Fibroblast of lung (primary cell): Measurements from ENCODE around the gene STBD1. TPM values are rescaled to one million over a fixed set of nuclear protein-coding genes. Genes with fewer than 3 reads are reported as not detected.
"Not testable (repeated sequence)": the region's sequence is repeated elsewhere in the genome, so short reads cannot be mapped to it uniquely, and the experiment has no call there.

ENCODE experiments used
- DNase-seq, 2 donors: peaks; one replicate each; pipeline versions ENCODE4 v3.0.0 to v3.0.0-alpha.2; 2010; ENCODE audit warnings: low read depth in 2 of 2
- H2AFZ ChIP-seq: 2 replicates; pipeline ENCODE4 v1.5.1; 2012; ENCODE audit warnings: low read length, control low read depth, inconsistent platforms
- H3K27ac ChIP-seq: 2 replicates; pipeline ENCODE4 v1.5.1; 2011; ENCODE audit warnings: low read length, control low read depth; ENCODE audit not compliant: insufficient read depth
- H3K27me3 ChIP-seq: 2 replicates; pipeline ENCODE4 v1.5.1; 2011; ENCODE audit warnings: mild to moderate bottlenecking, low read length; ENCODE audit not compliant: control insufficient read depth, insufficient read depth
- H3K36me3 ChIP-seq: 2 replicates; pipeline ENCODE4 v1.5.1; 2011; ENCODE audit warnings: low read length; ENCODE audit not compliant: control insufficient read depth, insufficient read depth
- H3K4me1 ChIP-seq: 2 replicates; pipeline ENCODE4 v1.5.1; 2011; ENCODE audit warnings: low read length; ENCODE audit not compliant: control insufficient read depth, insufficient read depth; ENCODE audit errors: extremely low read depth
- H3K4me2 ChIP-seq: 2 replicates; pipeline ENCODE4 v1.5.1; 2011; ENCODE audit warnings: low read length, control low read depth; ENCODE audit not compliant: insufficient read depth; ENCODE audit errors: extremely low read depth
- H3K4me3 ChIP-seq, 4 experiments: fragments of 200-600 bp in 1 of 4; sonication (generic) in 1 of 4; replicated peaks in 1 of 4; 2 replicates each; pipeline ENCODE4 v1.5.1; 2011 to 2016; ENCODE audit warnings: low read length in 4 of 4, low read depth in 3 of 4, mild to moderate bottlenecking in 3 of 4, control low read depth in 2 of 4, inconsistent platforms in 1 of 4, mixed read lengths in 1 of 4; ENCODE audit not compliant: insufficient read depth in 1 of 4; ENCODE audit errors: control extremely low read depth in 1 of 4
- H3K79me2 ChIP-seq: 2 replicates; pipeline ENCODE4 v1.5.1; 2012; ENCODE audit warnings: mild to moderate bottlenecking, low read length, inconsistent platforms; ENCODE audit not compliant: control insufficient read depth, insufficient read depth
- H3K9ac ChIP-seq: 2 replicates; pipeline ENCODE4 v1.5.1; 2011; ENCODE audit warnings: mild to moderate bottlenecking, low read length, control low read depth; ENCODE audit not compliant: insufficient read depth
- H3K9me3 ChIP-seq: 2 replicates; pipeline ENCODE4 v1.5.1; 2012; ENCODE audit warnings: low read depth, low read length; ENCODE audit not compliant: control insufficient read depth, insufficient read depth
- H4K20me1 ChIP-seq: 2 replicates; pipeline ENCODE4 v1.5.1; 2011; ENCODE audit warnings: low read length; ENCODE audit not compliant: control insufficient read depth, insufficient read depth; ENCODE audit errors: extremely low read depth
- EZH2 ChIP-seq: IDR thresholded peaks from 2 replicates; pipeline ENCODE4 v1.5.1; 2012; ENCODE audit warnings: low read length, control low read depth, mild to moderate bottlenecking; ENCODE audit errors: missing control alignments
- polyA plus RNA-seq, 2 donors: library from polyadenylated mRNA; depleted of rRNA in 1 of 2; stranded (reverse) in 1 of 2; unstranded in 1 of 2; fragments of >200 nt; gene quantifications; 2 replicates each; pipeline ENCODE4 v1.2.1, GENCODE V29; 2011 to 2012; ENCODE audit warnings: missing spikeins in 1 of 2
- total RNA-seq: library from RNA; depleted of rRNA; stranded (reverse); fragments of >200 nt; gene quantifications from 2 replicates; pipeline ENCODE4 v1.2.1, GENCODE V29; 2014
- TF ChIP-seq, protein P1 (sequence below), 2 donors: IDR thresholded peaks in 1 of 2; conservative IDR thresholded peaks in 1 of 2; 1 replicate in 1 of 2; 2 replicates in 1 of 2; pipeline ENCODE4 v1.5.1; 2011 to 2012; ENCODE audit warnings: low read length in 2 of 2, control low read depth in 1 of 2, inconsistent platforms in 1 of 2, low read depth in 1 of 2, mild to moderate bottlenecking in 1 of 2

Gene STBD1
- total and polyA plus RNA-seq, 2 donors (not counting 1 experiment from before 2014, with no cell fraction given), result 3.1 to 17.5 TPM

DNA sequence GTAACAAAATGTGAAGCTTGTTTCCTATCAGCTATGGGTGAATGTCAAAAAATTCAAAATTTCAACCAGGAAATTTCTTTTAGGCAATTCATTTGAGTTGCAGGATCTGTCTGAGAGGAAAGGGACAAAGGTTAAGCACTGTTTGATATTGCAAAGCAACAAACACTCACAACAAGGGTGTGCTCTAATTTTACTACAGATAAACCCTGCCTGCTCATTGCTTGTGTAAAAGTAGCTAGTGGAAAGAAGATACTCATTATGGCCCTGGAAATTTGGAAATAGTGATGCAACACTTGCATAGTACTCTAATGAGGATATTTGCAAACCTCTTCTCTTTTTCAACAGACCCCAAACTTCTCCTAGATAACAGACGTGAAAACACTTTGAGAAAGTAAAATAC is 27.9 kb upstream of the STBD1 start:
- no peak overlapping the region for H2AFZ ChIP-seq
- DNase-seq, result no peak
- no peaks in the 10 kb centered on the region for H4K20me1 ChIP-seq
- TF ChIP-seq, protein P1, sequence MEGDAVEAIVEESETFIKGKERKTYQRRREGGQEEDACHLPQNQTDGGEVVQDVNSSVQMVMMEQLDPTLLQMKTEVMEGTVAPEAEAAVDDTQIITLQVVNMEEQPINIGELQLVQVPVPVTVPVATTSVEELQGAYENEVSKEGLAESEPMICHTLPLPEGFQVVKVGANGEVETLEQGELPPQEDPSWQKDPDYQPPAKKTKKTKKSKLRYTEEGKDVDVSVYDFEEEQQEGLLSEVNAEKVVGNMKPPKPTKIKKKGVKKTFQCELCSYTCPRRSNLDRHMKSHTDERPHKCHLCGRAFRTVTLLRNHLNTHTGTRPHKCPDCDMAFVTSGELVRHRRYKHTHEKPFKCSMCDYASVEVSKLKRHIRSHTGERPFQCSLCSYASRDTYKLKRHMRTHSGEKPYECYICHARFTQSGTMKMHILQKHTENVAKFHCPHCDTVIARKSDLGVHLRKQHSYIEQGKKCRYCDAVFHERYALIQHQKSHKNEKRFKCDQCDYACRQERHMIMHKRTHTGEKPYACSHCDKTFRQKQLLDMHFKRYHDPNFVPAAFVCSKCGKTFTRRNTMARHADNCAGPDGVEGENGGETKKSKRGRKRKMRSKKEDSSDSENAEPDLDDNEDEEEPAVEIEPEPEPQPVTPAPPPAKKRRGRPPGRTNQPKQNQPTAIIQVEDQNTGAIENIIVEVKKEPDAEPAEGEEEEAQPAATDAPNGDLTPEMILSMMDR (conservative IDR thresholded peaks at IDR 0.05 in 1 of 2, IDR thresholded peaks at IDR 0.05 in 1 of 2; ENCODE audit: low read depth in 1 of 2, low read length in 2 of 2), result no peak
- TF ChIP-seq EZH2, result no peak
- no peaks in the 10 kb centered on the region for H3K79me2 ChIP-seq
- no peak overlapping the region for H3K4me2 ChIP-seq
- H3K4me3 ChIP-seq, result no peak overlapping the region
- H3K9me3 ChIP-seq, result no peaks in the 10 kb centered on the region
- no peak overlapping the region for H3K9ac ChIP-seq
- no peaks in the 10 kb centered on the region for H3K27me3 ChIP-seq
- no peaks in the 10 kb centered on the region for H3K36me3 ChIP-seq
- H3K4me1 ChIP-seq, result no peaks in the 10 kb centered on the region
- H3K27ac ChIP-seq, result no peak overlapping the region

GRCh38 chr4:76279462-76279861 is 27.1 kb upstream of the STBD1 start:
- Histone ChIP-seq H3K27me3 (no peaks in the 10 kb centered on the region), H3K4me1 (no peaks in the 10 kb centered on the region)

GRCh38 chr4:76280488-76281441 is 25.8 kb upstream of the STBD1 start:
- H3K9me3 ChIP-seq, result no peaks in the 10 kb centered on the region
- DNase-seq, result no peak
- no peak overlapping the region for H3K4me2 ChIP-seq
- no peak overlapping the region for H2AFZ ChIP-seq
- H3K79me2 ChIP-seq, result no peaks in the 10 kb centered on the region
- H3K9ac ChIP-seq, result no peak overlapping the region
- H4K20me1 ChIP-seq, result no peaks in the 10 kb centered on the region
- H3K27me3 ChIP-seq, result no peaks in the 10 kb centered on the region
- no peak overlapping the region for H3K27ac ChIP-seq
- H3K4me3 ChIP-seq, result no peak overlapping the region
- no peaks in the 10 kb centered on the region for H3K4me1 ChIP-seq
- TF ChIP-seq, protein P1 (conservative IDR thresholded peaks at IDR 0.05 in 1 of 2, IDR thresholded peaks at IDR 0.05 in 1 of 2; ENCODE audit: low read depth in 1 of 2, low read length in 2 of 2), result no peak
- no peak for TF ChIP-seq EZH2
- no peaks in the 10 kb centered on the region for H3K36me3 ChIP-seq

More at GRCh38 chr4:76279462-76279861, 27.1 kb upstream of the STBD1 start:
- Histone ChIP-seq H3K79me2 (no peaks in the 10 kb centered on the region), H3K27ac (no peak overlapping the region), H3K36me3 (no peaks in the 10 kb centered on the region), H3K9ac (no peak overlapping the region), H3K4me2 (no peak overlapping the region), H3K4me3 (no peak overlapping the region), H4K20me1 (no peaks in the 10 kb centered on the region), H2AFZ (no peak overlapping the region), H3K9me3 (no peaks in the 10 kb centered on the region)
- no peak for TF ChIP-seq EZH2
- TF ChIP-seq, protein P1 (conservative IDR thresholded peaks at IDR 0.05 in 1 of 2, IDR thresholded peaks at IDR 0.05 in 1 of 2; ENCODE audit: low read depth in 1 of 2, low read length in 2 of 2), result no peak
- DNase-seq, result no peak

DNA sequence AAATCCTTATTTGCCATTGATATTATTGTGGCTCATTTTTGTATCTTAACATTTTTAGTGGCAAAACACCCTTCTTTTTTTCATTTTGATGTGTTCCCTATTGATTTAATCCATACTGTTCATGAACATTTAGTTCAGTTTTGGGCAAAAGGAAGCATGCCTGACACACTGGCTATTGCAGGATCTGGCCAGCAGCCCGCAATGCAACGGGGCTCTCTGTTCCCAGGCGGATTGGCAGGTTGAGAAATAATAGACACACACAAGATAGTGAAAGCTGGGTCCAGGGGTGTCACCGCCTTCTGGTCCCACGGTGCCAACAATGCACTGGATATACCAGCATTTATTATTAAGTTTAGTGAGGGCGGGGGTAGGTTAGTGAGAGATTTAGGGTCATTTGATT is 24.9 kb upstream of the STBD1 start:
- not testable (repeated sequence) for H3K9me3 ChIP-seq, H3K9ac ChIP-seq, DNase-seq, H2AFZ ChIP-seq, H3K27me3 ChIP-seq, H3K4me3 ChIP-seq, H4K20me1 ChIP-seq, H3K27ac ChIP-seq, H3K4me1 ChIP-seq, H3K4me2 ChIP-seq, H3K36me3 ChIP-seq, H3K79me2 ChIP-seq
